Smooth muscle cell (in vitro differentiated cells): Measurements from ENCODE around the gene SLC15A4. TPM values are rescaled to one million over a fixed set of nuclear protein-coding genes. Genes with fewer than 3 reads are reported as not detected.

Source experiments
- DNase-seq: peaks from one replicate; lab custom pipeline; 2025; ENCODE audit not compliant: unreplicated experiment; lab: John Stamatoyannopoulos, UW
- H2AFZ ChIP-seq: fragments of 200-600 bp; sonication (generic); 2 replicates; pipeline ENCODE4 v1.6.0; 2016; ENCODE audit warnings: antibody characterized with exemption, low read depth, mild to moderate bottlenecking
- H3F3A ChIP-seq: fragments of 200-600 bp; sonication (generic); 2 replicates; pipeline ENCODE4 v1.6.0; 2017; ENCODE audit warnings: antibody characterized with exemption, low read depth
- H3K27ac ChIP-seq: fragments of 200-600 bp; sonication (generic); 2 replicates; pipeline ENCODE4 v1.5.1; 2016; ENCODE audit warnings: low read depth, mild to moderate bottlenecking
- H3K27me3 ChIP-seq: fragments of 200-600 bp; sonication (generic); 2 replicates; pipeline ENCODE4 v1.6.1; 2016; ENCODE audit warnings: low read depth, mild to moderate bottlenecking
- H3K36me3 ChIP-seq: fragments of 200-600 bp; sonication (generic); 2 replicates; pipeline ENCODE4 v1.5.1; 2016; ENCODE audit warnings: low read depth
- H3K4me1 ChIP-seq: fragments of 200-600 bp; sonication (generic); 2 replicates; pipeline ENCODE4 v1.5.1; 2016; ENCODE audit warnings: low read depth
- H3K4me2 ChIP-seq: fragments of 200-600 bp; sonication (generic); 2 replicates; pipeline ENCODE4 v1.6.0; 2016; ENCODE audit warnings: mild to moderate bottlenecking
- H3K4me3 ChIP-seq: fragments of 200-600 bp; sonication (generic); 2 replicates; pipeline ENCODE4 v1.5.1; 2016; ENCODE audit warnings: mild to moderate bottlenecking
- H3K79me2 ChIP-seq: fragments of 200-600 bp; sonication (generic); 2 replicates; pipeline ENCODE4 v1.6.0; 2016; ENCODE audit warnings: low read depth, mild to moderate bottlenecking
- H3K9ac ChIP-seq: fragments of 200-600 bp; sonication (generic); 2 replicates; pipeline ENCODE4 v1.6.0; 2016; ENCODE audit warnings: low read depth
- H3K9me3 ChIP-seq: fragments of 200-600 bp; sonication (generic); replicated peaks from 2 replicates; pipeline ENCODE4 v1.5.1; 2016; ENCODE audit warnings: low read depth
- H4K20me1 ChIP-seq: fragments of 200-600 bp; sonication (generic); 2 replicates; pipeline ENCODE4 v1.6.0; 2016; ENCODE audit warnings: low read depth
- WGBS: methylation state at CpG from one replicate; pipeline ENCODE4 v1.1.7; 2016; ENCODE audit warnings: low lambda C conversion rate; 5-methylcytosine and 5-hydroxymethylcytosine counted together
- polyA plus RNA-seq: library from polyadenylated mRNA; unstranded; fragments of >200 nt; fragmentation: Nextera tagmentation; extraction: Ambion mirVana; gene quantifications from 2 replicates; pipeline ENCODE4 v1.2.1, GENCODE V29; 2016
- total RNA-seq: library from RNA; depleted of rRNA; stranded (reverse); fragments of >200 nt; gene quantifications from 2 replicates; pipeline ENCODE4 v1.2.3, GENCODE V29; 2014
- TF ChIP-seq, protein P1 (sequence below): fragments of 200-600 bp; sonication (generic); IDR thresholded peaks from 2 replicates; pipeline ENCODE4 v1.5.1; 2017; ENCODE audit warnings: borderline replicate concordance, mild to moderate bottlenecking, antibody characterized with exemption; ENCODE audit not compliant: insufficient read depth, poor library complexity, severe bottlenecking

Gene SLC15A4
- total and polyA plus RNA-seq, 2 experiments from 2014 or later, result 35.0 to 37.3 TPM

DNA sequence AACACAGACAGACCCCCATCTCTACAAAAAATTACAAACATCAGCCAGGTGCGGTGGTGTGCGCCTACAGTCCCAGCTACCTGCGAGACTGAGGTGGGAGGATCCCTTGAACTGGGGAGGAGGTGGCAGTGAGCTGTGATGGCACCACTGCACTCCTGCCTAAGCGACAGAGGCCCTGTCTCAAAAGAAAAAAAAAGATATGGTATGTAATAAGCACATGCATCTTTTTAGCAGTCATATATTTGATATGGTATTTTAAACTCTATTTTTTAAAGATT lies 7.2 kb downstream of the SLC15A4 start:
- H3K36me3 ChIP-seq, result no peaks in the 10 kb centered on the region
- peak overlapping the region; percentile 4 for H3K9ac ChIP-seq
- H3K4me3 ChIP-seq, result no peak overlapping the region
- H3K27ac ChIP-seq, result peak overlapping the region; percentile 80
- H3K9me3 ChIP-seq, result no peaks in the 10 kb centered on the region
- no peaks in the 10 kb centered on the region for H3F3A ChIP-seq
- peaks cover 91% of the 10 kb centered on the region for H4K20me1 ChIP-seq
- H3K4me1 ChIP-seq, result peaks cover 15% of the 10 kb centered on the region
- 95% methylated on average over 4 of the region's 4 CpGs for WGBS
- H3K79me2 ChIP-seq, result peaks cover 92% of the 10 kb centered on the region
- TF ChIP-seq, protein P1, sequence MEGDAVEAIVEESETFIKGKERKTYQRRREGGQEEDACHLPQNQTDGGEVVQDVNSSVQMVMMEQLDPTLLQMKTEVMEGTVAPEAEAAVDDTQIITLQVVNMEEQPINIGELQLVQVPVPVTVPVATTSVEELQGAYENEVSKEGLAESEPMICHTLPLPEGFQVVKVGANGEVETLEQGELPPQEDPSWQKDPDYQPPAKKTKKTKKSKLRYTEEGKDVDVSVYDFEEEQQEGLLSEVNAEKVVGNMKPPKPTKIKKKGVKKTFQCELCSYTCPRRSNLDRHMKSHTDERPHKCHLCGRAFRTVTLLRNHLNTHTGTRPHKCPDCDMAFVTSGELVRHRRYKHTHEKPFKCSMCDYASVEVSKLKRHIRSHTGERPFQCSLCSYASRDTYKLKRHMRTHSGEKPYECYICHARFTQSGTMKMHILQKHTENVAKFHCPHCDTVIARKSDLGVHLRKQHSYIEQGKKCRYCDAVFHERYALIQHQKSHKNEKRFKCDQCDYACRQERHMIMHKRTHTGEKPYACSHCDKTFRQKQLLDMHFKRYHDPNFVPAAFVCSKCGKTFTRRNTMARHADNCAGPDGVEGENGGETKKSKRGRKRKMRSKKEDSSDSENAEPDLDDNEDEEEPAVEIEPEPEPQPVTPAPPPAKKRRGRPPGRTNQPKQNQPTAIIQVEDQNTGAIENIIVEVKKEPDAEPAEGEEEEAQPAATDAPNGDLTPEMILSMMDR, result no peak
- no peak overlapping the region for H2AFZ ChIP-seq
- H3K27me3 ChIP-seq, result no peaks in the 10 kb centered on the region
- H3K4me2 ChIP-seq, result no peak overlapping the region
- no peak for DNase-seq

DNA sequence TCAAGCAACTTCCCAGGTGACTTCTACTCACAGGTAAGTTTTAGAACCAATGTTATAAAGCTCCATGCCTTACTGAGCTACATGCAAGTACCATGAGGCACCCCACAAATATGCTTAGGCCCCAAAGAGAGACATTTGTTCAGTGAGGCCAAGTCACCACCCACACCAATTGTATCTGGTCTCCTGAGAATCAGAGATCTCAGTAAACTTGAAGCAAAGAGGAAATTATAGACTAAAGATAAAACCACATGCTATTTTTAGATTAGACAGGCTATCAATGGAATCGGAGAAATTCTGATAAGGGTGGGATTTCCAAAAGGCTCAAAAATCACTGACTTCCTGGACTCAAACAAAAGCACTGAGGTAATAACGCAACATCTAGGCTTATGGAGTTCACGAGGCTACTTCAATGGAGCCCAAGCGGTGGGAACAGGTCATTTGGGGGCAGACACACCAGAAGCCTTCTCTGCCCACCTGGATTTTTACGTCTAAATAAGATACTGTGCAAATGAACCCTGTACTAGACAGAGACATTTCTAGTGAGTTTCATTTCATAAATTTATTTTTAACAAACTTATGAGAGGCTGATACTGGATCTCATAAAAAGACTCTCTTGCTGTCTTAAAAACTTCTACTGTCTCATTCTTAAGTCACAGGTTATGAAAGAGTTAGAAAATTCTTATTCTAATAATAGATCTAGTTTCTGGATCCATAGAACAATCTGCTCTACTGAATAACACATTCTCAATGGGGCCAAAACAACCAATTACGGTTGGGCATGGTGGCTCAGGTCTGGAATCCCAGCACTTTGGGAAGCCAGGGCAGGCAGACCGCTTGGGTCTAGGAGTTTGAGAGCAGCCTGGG lies 7.7 kb downstream of the SLC15A4 start:
- Histone ChIP-seq H3K79me2 (peaks cover 92% of the 10 kb centered on the region), H2AFZ (no peak overlapping the region), H4K20me1 (peaks cover 91% of the 10 kb centered on the region), H3K4me3 (no peak overlapping the region), H3K9ac (peak overlapping the region; percentile 4), H3K27ac (peak overlapping the region; percentile 80), H3K9me3 (no peaks in the 10 kb centered on the region), H3K4me1 (peaks cover 16% of the 10 kb centered on the region), H3K36me3 (no peaks in the 10 kb centered on the region), H3K4me2 (no peak overlapping the region), H3K27me3 (no peaks in the 10 kb centered on the region), H3F3A (no peaks in the 10 kb centered on the region)
- TF ChIP-seq, protein P1, result no peak
- 89% methylated on average over 7 of the region's 7 CpGs for WGBS
- no peak for DNase-seq

DNA sequence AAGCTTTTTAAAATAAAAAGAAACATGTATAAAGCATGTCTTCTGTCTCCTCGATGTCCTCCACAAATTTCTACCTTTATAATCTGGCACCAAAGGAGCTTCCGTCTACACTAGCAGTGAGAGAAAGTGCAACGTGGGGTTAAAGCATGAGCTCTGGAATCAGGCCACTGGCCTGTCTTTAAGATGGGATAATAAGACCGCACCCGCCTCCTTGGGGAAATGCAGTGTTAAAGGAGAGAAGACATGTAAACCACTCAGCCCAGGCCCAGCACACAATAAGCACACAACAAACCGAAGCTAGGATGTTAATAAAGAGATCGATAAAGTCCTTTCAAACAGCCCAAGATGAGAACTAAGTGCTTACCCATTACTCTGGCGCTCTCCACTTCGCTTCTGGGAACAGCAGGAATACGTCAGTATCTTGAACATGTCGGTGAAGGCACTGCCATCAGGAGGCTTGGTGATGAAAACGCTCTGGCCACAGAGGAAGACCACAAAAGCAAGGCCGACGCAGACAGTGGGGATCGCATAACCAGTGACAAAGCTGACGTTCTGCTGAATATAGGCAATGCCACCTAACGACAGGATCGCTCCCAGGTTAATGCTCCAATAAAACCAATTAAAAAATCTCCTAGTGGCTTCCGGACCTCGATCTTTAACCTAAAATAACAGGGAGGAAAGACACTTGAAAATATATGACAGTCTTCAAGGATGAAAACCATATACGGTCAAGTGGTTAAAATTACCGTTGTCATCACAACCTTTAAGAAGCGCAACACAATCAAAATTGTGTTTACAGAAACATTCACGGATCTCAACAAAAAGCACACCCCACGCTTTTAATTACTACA lies 9.1 kb downstream of the SLC15A4 start:
- no peak overlapping the region for H3K4me2 ChIP-seq
- H4K20me1 ChIP-seq, result peaks cover 94% of the 10 kb centered on the region
- peak overlapping the region; percentile 10 for H3K27ac ChIP-seq
- no peak overlapping the region for H2AFZ ChIP-seq
- H3K27me3 ChIP-seq, result no peaks in the 10 kb centered on the region
- no peaks in the 10 kb centered on the region for H3K9me3 ChIP-seq
- TF ChIP-seq, protein P1, result no peak
- H3K4me3 ChIP-seq, result no peak overlapping the region
- H3K9ac ChIP-seq, result no peak overlapping the region
- no peaks in the 10 kb centered on the region for H3K36me3 ChIP-seq
- H3F3A ChIP-seq, result no peaks in the 10 kb centered on the region
- WGBS, result 98% methylated on average over 25 of the region's 25 CpGs
- no peak for DNase-seq
- peaks cover 85% of the 10 kb centered on the region for H3K79me2 ChIP-seq
- peaks cover 19% of the 10 kb centered on the region for H3K4me1 ChIP-seq
